H1 (cell line): ENCODE data around the gene EEF1A2.

ENCODE experiments used
- JUND ChIP-seq: IDR thresholded peaks from 2 replicates; pipeline ENCODE4 v1.6.1; 2011; ENCODE audit warnings: mild to moderate bottlenecking, improper control_type of control experiment, low read length
- POLR2AphosphoS5 ChIP-seq: IDR thresholded peaks from 2 replicates; pipeline ENCODE4 v1.6.1; 2011; ENCODE audit warnings: low read depth, low read length

DNA sequence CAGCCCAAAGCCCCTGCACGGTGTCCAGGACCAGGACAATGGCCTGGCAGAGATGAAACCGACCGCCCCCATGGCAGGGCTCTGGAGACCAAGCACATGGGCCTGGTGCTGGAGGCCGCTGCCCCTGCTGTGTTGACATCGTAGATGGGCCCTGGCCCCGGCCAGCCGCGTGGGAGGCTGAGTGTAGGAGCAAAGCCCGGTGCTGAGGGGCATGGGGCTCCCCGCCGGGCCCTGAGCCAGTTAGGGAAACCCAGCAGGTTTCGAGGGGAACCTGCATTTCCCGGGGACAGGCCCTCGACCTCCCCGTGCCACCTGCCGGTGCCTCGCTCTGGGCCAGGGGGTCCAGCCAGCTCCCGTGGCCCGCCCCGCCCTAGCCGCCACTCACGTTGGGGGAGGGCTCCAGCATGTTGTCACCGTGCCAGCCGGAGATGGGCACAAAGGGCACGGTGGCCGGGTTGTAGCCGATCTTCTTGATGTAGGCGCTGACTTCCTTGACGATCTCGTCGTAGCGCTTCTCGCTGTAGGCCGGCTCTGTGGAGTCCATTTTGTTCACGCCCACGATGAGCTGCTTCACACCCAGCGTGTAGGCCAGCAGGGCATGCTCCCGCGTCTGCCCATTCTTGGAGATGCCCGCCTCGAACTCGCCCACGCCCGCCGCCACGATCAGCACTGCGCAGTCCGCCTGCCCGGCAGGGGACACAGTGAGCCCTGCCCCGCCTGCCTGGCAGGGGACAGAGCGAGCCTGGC, 4.3 kb downstream of the EEF1A2 start:
- TF ChIP-seq POLR2AphosphoS5, result no peak
- TF ChIP-seq JUND, result no peak
